K562 (cell line): Measurements from ENCODE around the gene GPR85. TPM values are rescaled to one million over a fixed set of nuclear protein-coding genes. Genes with fewer than 3 reads are reported as not detected.

Experiments
- MYBL2 ChIP-seq, 2 experiments: fragments of 450-650 bp in 1 of 2; sonication (generic) in 1 of 2; formaldehyde crosslinking in 1 of 2; IDR thresholded peaks; 2 replicates each; pipeline versions ENCODE4 v1.6.1 to v1.8.1; 2017 to 2022; ENCODE audit warnings: borderline replicate concordance in 1 of 2, inconsistent platforms in 1 of 2, low read depth in 1 of 2, mild to moderate bottlenecking in 1 of 2, missing genetic modification reagents in 1 of 2, moderate library complexity in 1 of 2
- TSHZ1 ChIP-seq: fragments of 250-450 bp; sonication (Bioruptor Pico); IDR thresholded peaks from 2 replicates; pipeline ENCODE4 v1.4.0; 2020; ENCODE audit warnings: mild to moderate bottlenecking, moderate library complexity
- ZNF311 ChIP-seq: fragments of 250-450 bp; sonication (Bioruptor Pico); IDR thresholded peaks from 2 replicates; pipeline ENCODE4 v1.4.0; 2020; ENCODE audit warnings: mild to moderate bottlenecking, moderate library complexity
- polyA plus RNA-seq, 8 experiments: library from polyadenylated mRNA; depleted of rRNA in 4 of 8; stranded (reverse) in 5 of 8; unstranded in 3 of 8; fragments of >200 nt; fragmentation: Nextera tagmentation in 2 of 8; fragmentation: Illumina TruSeq in 1 of 8; extraction: Ambion mirVana in 2 of 8; extraction: Trizol in 1 of 8; gene quantifications; 2 replicates each; pipeline versions ENCODE4 v1.2.1 to v1.2.3, GENCODE V29; 2011 to 2014; ENCODE audit warnings: inconsistent platforms in 1 of 8, missing spikeins in 1 of 8
- total RNA-seq, 7 experiments: library from RNA; depleted of rRNA in 6 of 7; stranded (reverse); fragments of >200 nt in 6 of 7; fragmentation: Illumina TruSeq in 2 of 7; extraction: Trizol in 2 of 7; gene quantifications; 2 replicates each; pipeline versions ENCODE4 v1.2.1 to v1.2.3, GENCODE V29; 2011 to 2021; ENCODE audit warnings: low replicate concordance in 1 of 7
- TF ChIP-seq, protein P1 (sequence below), 2 experiments: fragments of 200-800 bp in 1 of 2; sonication (Bioruptor generic) in 1 of 2; sonication (generic) in 1 of 2; formaldehyde crosslinking in 1 of 2; IDR thresholded peaks in 1 of 2; conservative IDR thresholded peaks in 1 of 2; 2 replicates each; pipeline versions ENCODE4 v1.5.0 to v1.6.1; 2016 to 2020; ENCODE audit warnings: missing compliant biosample characterization in 1 of 2, missing genetic modification characterization in 1 of 2, missing genetic modification reagents in 1 of 2
- TF ChIP-seq, protein P2 (sequence below): fragments of 250-450 bp; sonication (Bioruptor Pico); IDR thresholded peaks from 2 replicates; pipeline ENCODE4 v1.9.0; 2021; ENCODE audit warnings: mild to moderate bottlenecking, inconsistent platforms
- TF ChIP-seq, protein P3 (sequence below), 2 experiments: fragments of 450-650 bp; formaldehyde crosslinking in 1 of 2; IDR thresholded peaks; 2 replicates each; pipeline versions ENCODE4 v1.4.0 to v1.6.1; 2014 to 2020; ENCODE audit warnings: mild to moderate bottlenecking in 2 of 2, borderline replicate concordance in 1 of 2, low read depth in 1 of 2

The GPR85 gene
- total and polyA plus RNA-seq, 9 of the 15 experiments (the other 6 are each of a cell fraction or from before 2014, with no cell fraction given) = 2.9 to 18.2 (median 4.0) TPM

GRCh38 chr7:113118074-113118959 lies 31.7 kb upstream of the GPR85 start, which contains the start of gene SMIM30 (continued):
- no peak for TF ChIP-seq TSHZ1 (CRISPR knock-in tag)
- TF ChIP-seq, protein P1, sequence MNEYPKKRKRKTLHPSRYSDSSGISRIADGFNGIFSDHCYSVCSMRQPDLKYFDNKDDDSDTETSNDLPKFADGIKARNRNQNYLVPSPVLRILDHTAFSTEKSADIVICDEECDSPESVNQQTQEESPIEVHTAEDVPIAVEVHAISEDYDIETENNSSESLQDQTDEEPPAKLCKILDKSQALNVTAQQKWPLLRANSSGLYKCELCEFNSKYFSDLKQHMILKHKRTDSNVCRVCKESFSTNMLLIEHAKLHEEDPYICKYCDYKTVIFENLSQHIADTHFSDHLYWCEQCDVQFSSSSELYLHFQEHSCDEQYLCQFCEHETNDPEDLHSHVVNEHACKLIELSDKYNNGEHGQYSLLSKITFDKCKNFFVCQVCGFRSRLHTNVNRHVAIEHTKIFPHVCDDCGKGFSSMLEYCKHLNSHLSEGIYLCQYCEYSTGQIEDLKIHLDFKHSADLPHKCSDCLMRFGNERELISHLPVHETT (CRISPR knock-in tag; conservative IDR thresholded peaks at IDR 0.05 in 1 of 2, IDR thresholded peaks at IDR 0.05 in 1 of 2) = peak in 1 of 2 experiments; percentile 79; a peak in 2 of 4 replicates
- TF ChIP-seq MYBL2 (IDR thresholded peaks at IDR 0.05; ENCODE audit: low read depth) = peak; percentile 73
- TF ChIP-seq MYBL2 (CRISPR knock-in tag; IDR thresholded peaks at IDR 0.05; ENCODE audit: borderline replicate concordance) = no peak
- no peak; the same call in 1 of the 2 replicates for TF ChIP-seq ZNF311 (CRISPR knock-in tag)
- TF ChIP-seq, protein P2, sequence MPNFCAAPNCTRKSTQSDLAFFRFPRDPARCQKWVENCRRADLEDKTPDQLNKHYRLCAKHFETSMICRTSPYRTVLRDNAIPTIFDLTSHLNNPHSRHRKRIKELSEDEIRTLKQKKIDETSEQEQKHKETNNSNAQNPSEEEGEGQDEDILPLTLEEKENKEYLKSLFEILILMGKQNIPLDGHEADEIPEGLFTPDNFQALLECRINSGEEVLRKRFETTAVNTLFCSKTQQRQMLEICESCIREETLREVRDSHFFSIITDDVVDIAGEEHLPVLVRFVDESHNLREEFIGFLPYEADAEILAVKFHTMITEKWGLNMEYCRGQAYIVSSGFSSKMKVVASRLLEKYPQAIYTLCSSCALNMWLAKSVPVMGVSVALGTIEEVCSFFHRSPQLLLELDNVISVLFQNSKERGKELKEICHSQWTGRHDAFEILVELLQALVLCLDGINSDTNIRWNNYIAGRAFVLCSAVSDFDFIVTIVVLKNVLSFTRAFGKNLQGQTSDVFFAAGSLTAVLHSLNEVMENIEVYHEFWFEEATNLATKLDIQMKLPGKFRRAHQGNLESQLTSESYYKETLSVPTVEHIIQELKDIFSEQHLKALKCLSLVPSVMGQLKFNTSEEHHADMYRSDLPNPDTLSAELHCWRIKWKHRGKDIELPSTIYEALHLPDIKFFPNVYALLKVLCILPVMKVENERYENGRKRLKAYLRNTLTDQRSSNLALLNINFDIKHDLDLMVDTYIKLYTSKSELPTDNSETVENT (CRISPR knock-in tag) = peak; percentile 73; the same call in 1 of the 2 replicates
- TF ChIP-seq, protein P3, sequence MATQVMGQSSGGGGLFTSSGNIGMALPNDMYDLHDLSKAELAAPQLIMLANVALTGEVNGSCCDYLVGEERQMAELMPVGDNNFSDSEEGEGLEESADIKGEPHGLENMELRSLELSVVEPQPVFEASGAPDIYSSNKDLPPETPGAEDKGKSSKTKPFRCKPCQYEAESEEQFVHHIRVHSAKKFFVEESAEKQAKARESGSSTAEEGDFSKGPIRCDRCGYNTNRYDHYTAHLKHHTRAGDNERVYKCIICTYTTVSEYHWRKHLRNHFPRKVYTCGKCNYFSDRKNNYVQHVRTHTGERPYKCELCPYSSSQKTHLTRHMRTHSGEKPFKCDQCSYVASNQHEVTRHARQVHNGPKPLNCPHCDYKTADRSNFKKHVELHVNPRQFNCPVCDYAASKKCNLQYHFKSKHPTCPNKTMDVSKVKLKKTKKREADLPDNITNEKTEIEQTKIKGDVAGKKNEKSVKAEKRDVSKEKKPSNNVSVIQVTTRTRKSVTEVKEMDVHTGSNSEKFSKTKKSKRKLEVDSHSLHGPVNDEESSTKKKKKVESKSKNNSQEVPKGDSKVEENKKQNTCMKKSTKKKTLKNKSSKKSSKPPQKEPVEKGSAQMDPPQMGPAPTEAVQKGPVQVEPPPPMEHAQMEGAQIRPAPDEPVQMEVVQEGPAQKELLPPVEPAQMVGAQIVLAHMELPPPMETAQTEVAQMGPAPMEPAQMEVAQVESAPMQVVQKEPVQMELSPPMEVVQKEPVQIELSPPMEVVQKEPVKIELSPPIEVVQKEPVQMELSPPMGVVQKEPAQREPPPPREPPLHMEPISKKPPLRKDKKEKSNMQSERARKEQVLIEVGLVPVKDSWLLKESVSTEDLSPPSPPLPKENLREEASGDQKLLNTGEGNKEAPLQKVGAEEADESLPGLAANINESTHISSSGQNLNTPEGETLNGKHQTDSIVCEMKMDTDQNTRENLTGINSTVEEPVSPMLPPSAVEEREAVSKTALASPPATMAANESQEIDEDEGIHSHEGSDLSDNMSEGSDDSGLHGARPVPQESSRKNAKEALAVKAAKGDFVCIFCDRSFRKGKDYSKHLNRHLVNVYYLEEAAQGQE (IDR thresholded peaks at IDR 0.05; ENCODE audit: borderline replicate concordance) = peak; percentile 21; the same call in 1 of the 2 replicates
- TF ChIP-seq, protein P3 (CRISPR knock-in tag; IDR thresholded peaks at IDR 0.05; ENCODE audit: low read depth) = peak; percentile 62; the same call in 1 of the 2 replicates
